GM21447 (cell line): Measurements from ENCODE around the gene CADM3.
A peak's percentile ranks its signal among the peaks of the same experiment; 100 is the strongest.

Experiments used
- ATAC-seq: cut with Tn5 transposase; IDR thresholded peaks from one replicate; pipeline ENCODE4 v1.9.1; 2021; ENCODE audit not compliant: unreplicated experiment

CADM3 gene

GRCh38 chr1:159204161-159205141 is 33.0 kb downstream of the CADM3 start, which contains the start of gene ACKR1:
TSS of gene ACKR1 (plus strand) at chr1:159204875. CDS start at chr1:159204960, 85 bp downstream.
- ATAC-seq: no peak

GRCh38 chr1:159205225-159205624 is 33.8 kb downstream of the CADM3 start:
- no peak for ATAC-seq

- ATAC-seq: no peak
These were observed 34.7 kb downstream of the CADM3 start for GRCh38 chr1:159206110-159206509.

- ATAC-seq: no peak
These were observed 35.7 kb downstream of the CADM3 start for GRCh38 chr1:159207080-159207479.

GRCh38 chr1:159207774-159208173 is 36.4 kb downstream of the CADM3 start:
- no peak for ATAC-seq

GRCh38 chr1:159208175-159208825 is 36.9 kb downstream of the CADM3 start:
- ATAC-seq: no peak

GRCh38 chr1:159209061-159209460 is 37.6 kb downstream of the CADM3 start:
- ATAC-seq: no peak

- no peak for ATAC-seq
These were observed 40.1 kb downstream of the CADM3 start for GRCh38 chr1:159211331-159212136.

GRCh38 chr1:159212596-159212995 is 41.2 kb downstream of the CADM3 start:
- ATAC-seq: no peak

- ATAC-seq: peak; percentile 58
These were observed 42.8 kb downstream of the CADM3 start for GRCh38 chr1:159214149-159214760.

- no peak for ATAC-seq
These were observed 47.5 kb downstream of the CADM3 start for GRCh38 chr1:159218649-159219636.

GRCh38 chr1:159222075-159222865 is 50.9 kb downstream of the CADM3 start:
- ATAC-seq: no peak

- ATAC-seq: no peak
These were observed 51.6 kb downstream of the CADM3 start for GRCh38 chr1:159223004-159223403.

GRCh38 chr1:159228554-159228953 is 57.1 kb downstream of the CADM3 start:
- ATAC-seq: no peak

- ATAC-seq: no peak
These were observed 58.0 kb downstream of the CADM3 start for GRCh38 chr1:159229260-159229885.

GRCh38 chr1:159229896-159230295 is 58.5 kb downstream of the CADM3 start:
- no peak for ATAC-seq

GRCh38 chr1:159239551-159240220 is 68.3 kb downstream of the CADM3 start:
- ATAC-seq: peak; percentile 89

- no peak for ATAC-seq
These were observed 75.9 kb downstream of the CADM3 start for GRCh38 chr1:159247266-159247665.
